HUES6 (cell line): ENCODE data around the gene ELF1.
"Not testable (repeated sequence)": the region's sequence is repeated elsewhere in the genome, so short reads cannot be mapped to it uniquely, and the experiment has no call there.

ENCODE experiments used
- H3K27ac ChIP-seq: 2 replicates; pipeline ENCODE4 v1.7.0; 2013; ENCODE audit warnings: low read depth, mild to moderate bottlenecking, low read length, inconsistent platforms
- H3K27me3 ChIP-seq: 2 replicates; pipeline ENCODE4 v1.6.1; 2013; ENCODE audit warnings: low read length; ENCODE audit not compliant: control insufficient read depth, insufficient read depth
- H3K36me3 ChIP-seq: 2 replicates; pipeline ENCODE4 v1.6.1; 2013; ENCODE audit warnings: low read length; ENCODE audit not compliant: control insufficient read depth, insufficient read depth
- H3K4me1 ChIP-seq: 2 replicates; pipeline ENCODE4 v1.6.1; 2013; ENCODE audit warnings: low read length; ENCODE audit not compliant: control insufficient read depth, insufficient read depth
- H3K4me3 ChIP-seq: 2 replicates; pipeline ENCODE4 v1.5.1; 2013; ENCODE audit warnings: low read depth, low read length
- H3K9ac ChIP-seq: one replicate; pipeline ENCODE4 v1.6.1; 2013; ENCODE audit warnings: mild to moderate bottlenecking, low read length
- H3K9me3 ChIP-seq: 2 replicates; pipeline ENCODE4 v1.6.1; 2013; ENCODE audit warnings: low read depth, low read length; ENCODE audit not compliant: control insufficient read depth, insufficient read depth

ELF1 gene

DNA sequence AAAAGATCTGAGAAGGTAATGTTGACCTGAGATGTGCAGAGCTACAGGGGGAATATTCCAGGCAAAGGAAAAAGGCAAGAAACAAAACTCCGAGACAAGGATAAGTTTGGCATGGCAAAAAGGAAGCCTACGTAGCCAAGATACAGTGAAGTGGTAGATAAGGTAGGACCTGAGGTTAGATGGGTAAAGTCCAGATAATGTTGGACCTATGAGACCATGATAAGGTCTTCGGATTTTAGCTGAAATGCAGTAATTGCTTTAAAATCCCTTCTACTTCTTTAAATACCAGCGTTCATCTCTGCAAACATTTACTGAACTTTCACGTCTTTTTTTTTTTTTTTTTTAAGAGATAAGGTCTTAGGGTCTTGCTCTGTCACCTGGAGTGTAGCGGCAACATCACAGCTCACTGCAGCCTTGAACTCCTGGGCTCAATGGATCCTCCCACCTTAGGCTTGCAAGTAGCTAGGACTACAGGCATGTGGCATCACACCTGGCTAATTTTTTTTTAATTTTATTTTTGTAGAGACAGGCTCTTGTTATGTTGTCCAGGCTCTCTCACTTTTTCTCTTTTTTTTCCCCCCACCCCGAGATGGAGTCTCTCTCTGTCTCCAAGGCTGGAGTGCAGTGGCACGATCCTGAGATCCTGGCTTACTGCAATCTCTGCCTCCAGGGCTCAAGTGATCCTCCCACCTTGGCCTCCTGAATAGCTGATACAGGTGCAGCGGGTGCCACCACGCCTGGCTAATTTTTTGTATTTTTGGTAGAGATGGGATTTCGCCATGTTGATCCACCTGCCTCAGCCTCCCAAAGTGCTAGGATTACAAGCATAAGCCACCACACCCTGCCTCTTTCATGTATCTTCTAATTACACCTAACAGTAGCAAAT lies 38.0 kb upstream of the ELF1 start:
- Histone ChIP-seq H3K4me1 (peaks cover 13% of the 10 kb centered on the region), H3K4me3 (no peak overlapping the region), H3K9me3 (no peaks in the 10 kb centered on the region), H3K9ac (no peak overlapping the region), H3K27ac (no peak overlapping the region), H3K36me3 (no peaks in the 10 kb centered on the region), H3K27me3 (no peaks in the 10 kb centered on the region)

DNA sequence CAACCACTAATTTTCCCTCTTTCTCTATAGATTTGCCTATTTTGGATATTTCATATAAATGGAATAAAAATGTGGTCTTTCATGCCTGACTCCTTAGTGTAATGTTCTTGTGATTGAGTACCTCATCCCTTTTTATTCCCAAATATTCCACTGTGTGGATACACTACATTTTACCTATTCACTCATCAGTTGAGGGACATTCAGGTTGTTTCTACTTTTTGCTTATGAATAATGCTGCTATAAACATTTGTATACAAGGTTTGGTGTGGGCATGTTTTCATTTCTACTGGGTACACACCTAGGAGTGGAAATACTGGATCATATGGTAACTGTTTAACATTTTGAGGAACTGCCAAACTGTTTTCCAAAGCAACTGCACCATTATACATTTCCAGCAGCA lies 37.1 kb upstream of the ELF1 start:
- Histone ChIP-seq H3K27ac (no peak overlapping the region), H3K4me1 (peaks cover 13% of the 10 kb centered on the region), H3K9ac (no peak overlapping the region)

DNA sequence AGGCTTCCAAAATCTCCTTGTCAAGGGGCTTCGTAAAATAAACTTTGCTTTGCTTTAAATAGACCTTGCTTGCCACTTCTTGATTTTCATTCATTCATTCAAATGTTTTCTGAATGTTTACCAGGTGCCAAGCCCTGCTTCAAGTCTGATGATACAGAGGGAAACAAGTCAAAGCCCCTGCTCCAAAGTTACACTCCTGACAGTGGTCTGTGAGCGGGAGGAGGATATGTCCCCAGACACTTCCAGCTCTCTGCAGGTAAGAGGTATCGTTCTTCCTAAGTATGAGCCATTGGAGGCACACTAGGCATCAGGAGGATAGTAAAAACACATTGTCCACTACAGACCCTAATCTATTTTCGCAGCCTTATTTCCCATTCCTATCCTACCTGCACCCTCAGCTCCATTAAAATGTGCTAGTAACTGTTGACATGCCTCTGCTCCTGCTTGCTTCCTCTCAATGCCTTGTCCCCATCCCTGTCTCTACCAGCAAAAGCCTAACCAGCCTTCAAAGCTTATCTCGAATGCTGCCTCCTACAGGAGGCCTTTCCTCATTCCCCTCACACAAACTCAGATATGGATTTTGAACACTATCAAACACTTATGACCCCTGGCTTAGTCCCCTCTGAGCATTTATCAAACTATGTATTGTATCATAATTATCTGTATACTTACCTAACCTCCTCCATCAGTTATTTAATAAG lies 36.0 kb upstream of the ELF1 start:
- Histone ChIP-seq H3K9me3 (peaks cover 1% of the 10 kb centered on the region; the same call in 1 of the 2 replicates), H3K27ac (no peak overlapping the region), H3K27me3 (no peaks in the 10 kb centered on the region), H3K4me1 (peaks cover 13% of the 10 kb centered on the region), H3K36me3 (peaks cover 3% of the 10 kb centered on the region; the same call in 1 of the 2 replicates), H3K4me3 (no peak overlapping the region), H3K9ac (no peak overlapping the region)

More for the DNA sequence above, 37.1 kb upstream of the ELF1 start:
- Histone ChIP-seq H3K9me3 (no peaks in the 10 kb centered on the region), H3K36me3 (no peaks in the 10 kb centered on the region), H3K4me3 (no peak overlapping the region), H3K27me3 (no peaks in the 10 kb centered on the region)

DNA sequence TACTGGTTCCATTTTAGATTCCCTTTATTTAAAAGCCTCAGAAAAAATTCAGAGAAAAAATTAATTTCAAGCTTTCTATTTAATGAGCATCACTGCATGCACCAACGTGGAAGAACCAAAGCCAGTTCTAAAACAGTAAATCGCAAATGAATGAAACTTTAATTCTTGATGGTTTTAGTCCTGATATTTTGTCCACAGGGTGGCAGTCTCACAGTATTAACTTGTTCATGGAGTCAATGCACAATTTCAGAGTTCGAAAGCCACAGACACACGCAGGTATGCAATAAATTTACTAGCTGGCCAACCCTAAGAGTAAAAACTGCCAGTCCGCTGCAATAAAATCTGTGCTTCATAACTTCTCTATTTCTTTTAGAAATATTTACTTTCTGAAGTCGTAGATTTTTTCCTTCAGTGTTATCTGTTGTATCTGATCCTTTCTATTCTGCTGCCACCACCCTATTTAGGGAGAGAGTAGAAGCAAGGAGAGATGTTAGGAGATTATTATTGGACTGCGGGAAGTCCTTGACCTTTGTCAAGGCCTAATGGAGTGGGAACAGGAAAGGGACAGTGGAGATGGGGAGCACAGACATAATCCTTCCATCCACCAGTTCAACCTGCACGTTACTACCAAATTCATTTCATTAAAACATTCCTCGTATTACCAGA lies 35.2 kb upstream of the ELF1 start:
- Histone ChIP-seq H3K4me3 (no peak overlapping the region), H3K36me3 (peaks cover 9% of the 10 kb centered on the region), H3K9me3 (peaks cover 8% of the 10 kb centered on the region), H3K9ac (no peak overlapping the region), H3K27ac (no peak overlapping the region), H3K4me1 (peaks cover 13% of the 10 kb centered on the region), H3K27me3 (no peaks in the 10 kb centered on the region)

DNA sequence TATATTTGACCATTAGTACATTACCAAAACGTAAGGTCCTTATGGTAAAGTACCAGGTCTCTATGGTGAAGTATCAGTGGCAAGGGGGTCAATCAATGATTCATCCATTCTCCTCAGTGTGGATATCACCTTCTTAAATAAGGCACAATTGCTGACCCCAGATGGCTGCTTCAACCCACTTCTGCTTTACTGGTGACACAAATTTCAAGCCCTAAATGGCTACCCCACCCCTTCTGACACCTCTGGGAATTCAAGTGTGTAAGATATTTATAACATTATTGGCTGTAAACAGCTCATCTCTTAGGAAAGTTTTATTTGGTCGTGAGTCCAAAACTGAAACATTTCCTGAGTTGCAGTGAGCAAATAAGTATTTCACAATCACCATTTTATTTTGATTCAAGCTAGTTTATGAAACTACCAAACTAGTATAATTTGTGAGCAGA lies 34.3 kb upstream of the ELF1 start:
- Histone ChIP-seq H3K27me3 (no peaks in the 10 kb centered on the region), H3K4me3 (no peak overlapping the region), H3K36me3 (peaks cover 11% of the 10 kb centered on the region), H3K4me1 (peaks cover 8% of the 10 kb centered on the region), H3K9me3 (peaks cover 17% of the 10 kb centered on the region), H3K27ac (no peak overlapping the region), H3K9ac (no peak overlapping the region)

DNA sequence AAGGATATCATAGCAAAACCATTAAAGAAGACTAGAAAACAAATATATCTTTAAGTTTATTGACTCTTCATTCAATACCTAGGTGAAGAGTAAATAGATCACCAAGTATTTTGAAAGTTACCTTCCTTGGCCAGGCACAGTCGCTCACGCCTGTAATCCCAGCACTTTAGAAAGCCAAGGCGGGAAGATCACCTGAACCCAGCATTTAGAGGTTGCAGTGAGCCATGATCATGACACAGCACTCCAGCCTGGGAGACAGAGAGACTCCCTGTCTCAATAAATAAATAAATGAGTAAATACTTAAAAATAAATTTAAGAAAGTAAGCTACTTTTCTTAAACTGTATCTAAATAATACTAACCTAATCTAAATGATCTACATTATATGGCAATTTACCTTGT lies 33.3 kb upstream of the ELF1 start:
- Histone ChIP-seq H3K4me1 (peaks cover 4% of the 10 kb centered on the region; the same call in 1 of the 2 replicates), H3K9me3 (peaks cover 24% of the 10 kb centered on the region), H3K9ac (no peak overlapping the region), H3K36me3 (peaks cover 11% of the 10 kb centered on the region), H3K27ac (no peak overlapping the region), H3K27me3 (no peaks in the 10 kb centered on the region), H3K4me3 (no peak overlapping the region)

DNA sequence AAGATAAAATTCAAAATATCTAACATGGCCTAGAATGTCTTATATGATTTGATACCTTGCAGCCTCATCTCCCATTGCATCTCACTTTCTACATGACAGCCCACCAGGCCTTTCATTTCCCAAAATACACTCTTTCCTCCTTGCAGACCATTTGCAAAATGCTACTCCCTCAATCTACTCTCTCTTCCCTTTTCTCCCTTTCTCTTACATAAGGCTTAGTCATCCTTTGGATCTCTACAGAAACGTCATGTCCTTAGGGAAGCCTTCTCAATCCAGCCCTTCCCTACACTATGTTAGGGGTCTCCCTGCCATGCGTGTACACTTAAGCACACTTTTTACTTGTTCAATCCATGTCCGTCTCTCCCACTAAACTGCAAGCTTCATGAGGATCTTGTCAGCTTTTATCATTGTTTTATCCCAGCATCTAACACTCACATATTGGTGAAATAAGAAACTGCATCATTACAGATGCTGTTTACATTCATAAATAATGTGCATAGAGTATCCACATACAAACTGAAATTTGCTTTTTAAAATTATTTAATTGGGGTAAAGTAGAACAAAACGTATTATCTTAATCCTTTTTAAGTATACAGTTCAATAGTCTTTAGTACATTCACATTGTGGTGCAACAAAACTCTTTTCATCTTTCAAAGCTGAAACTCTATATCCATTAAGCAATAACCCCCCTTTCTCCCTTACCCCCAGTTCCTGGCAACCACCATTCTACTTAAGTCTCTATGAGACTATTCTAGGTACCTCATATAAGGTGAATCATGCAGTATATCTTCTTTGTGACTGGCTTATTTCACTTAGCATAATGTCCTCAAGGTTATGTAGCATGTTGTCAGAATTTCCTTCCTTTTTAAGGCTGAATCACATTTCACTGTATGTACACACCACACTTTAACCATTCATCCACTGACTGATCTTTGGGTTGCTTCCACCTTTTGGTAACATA lies 30.6 kb upstream of the ELF1 start:
- Histone ChIP-seq H3K36me3 (peaks cover 11% of the 10 kb centered on the region), H3K27ac (no peak overlapping the region), H3K4me3 (no peak overlapping the region), H3K9ac (no peak overlapping the region), H3K27me3 (no peaks in the 10 kb centered on the region), H3K4me1 (no peaks in the 10 kb centered on the region), H3K9me3 (peaks cover 27% of the 10 kb centered on the region)

DNA sequence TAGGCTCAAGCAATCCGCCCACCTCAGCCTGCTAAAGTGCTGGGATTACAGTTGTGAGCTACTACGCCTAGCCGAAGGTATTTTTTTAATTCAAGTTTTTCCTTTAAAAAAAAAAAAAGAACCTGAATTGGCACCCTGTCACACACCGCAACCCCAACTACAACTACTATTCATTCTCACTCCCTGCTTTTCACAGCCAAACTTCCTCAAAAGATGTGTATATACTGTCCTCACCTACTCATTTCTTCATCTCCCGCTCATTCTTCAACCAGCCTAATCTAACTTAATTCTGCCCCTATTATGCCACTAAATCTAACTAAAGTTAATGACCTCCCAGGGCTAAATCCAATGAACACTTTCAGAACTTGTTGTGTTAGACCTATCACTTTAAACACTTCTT lies 29.5 kb upstream of the ELF1 start:
- no peak overlapping the region for H3K27ac ChIP-seq

DNA sequence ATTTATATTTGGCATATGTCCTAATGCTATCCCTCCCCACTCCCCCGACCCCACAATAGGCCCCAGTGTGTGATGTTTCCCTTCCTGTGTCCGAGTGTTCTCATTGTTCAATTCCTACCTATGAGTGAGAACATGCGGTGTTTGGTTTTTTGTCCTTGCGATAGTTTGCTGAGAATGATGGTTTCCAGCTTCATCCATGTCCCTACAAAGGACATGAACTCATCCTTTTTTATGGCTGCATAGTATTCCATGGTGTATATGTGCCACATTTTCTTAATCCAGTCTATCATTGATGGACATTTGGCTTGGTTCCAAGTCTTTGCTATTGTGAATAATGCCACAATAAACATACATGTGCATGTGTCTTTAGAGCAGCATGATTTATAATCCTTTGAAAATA lies 23.3 kb upstream of the ELF1 start:
- H3K9ac ChIP-seq, H3K27ac ChIP-seq, H3K36me3 ChIP-seq, H3K4me1 ChIP-seq, H3K4me3 ChIP-seq, H3K27me3 ChIP-seq: not testable (repeated sequence)
- peaks cover 23% of the 10 kb centered on the region for H3K9me3 ChIP-seq

More for the DNA sequence above, 29.5 kb upstream of the ELF1 start:
- Histone ChIP-seq H3K4me3 (no peak overlapping the region), H3K36me3 (peaks cover 11% of the 10 kb centered on the region), H3K9me3 (peaks cover 27% of the 10 kb centered on the region), H3K4me1 (no peaks in the 10 kb centered on the region), H3K9ac (no peak overlapping the region), H3K27me3 (no peaks in the 10 kb centered on the region)

DNA sequence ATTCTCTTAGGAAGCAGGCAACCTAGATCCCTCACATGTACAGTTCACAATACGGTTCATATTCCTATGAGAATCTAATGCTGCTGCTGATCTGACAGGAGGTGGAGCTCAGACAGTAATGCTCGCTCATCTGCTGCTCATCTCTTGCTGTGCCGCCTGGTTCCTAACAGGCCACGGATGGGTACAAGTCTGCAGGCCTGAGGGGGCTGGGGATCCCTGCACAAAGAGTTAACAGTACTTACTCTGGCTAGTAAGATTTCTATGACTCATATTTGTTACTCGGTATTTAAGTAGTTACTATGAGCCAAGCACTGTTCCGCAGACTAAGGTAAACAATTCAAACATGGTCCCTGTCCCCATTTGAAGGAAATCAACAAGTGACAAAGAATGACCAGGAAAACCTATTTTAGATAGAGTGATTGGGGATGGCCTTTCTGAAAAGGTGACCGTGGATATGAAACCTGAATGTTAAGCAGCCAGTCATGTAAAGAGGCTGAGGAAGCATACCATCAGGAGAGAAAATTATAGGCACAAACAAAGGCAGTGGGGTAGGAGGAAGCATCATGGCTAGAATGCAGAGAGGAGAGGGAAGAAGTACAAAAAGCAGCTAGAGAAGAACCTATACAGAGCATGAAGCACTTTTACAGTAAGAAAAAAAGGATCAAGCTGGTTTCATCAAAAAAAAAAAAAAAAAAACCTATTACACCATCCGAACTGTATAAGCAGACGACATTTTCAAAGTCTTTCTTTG lies 21.6 kb upstream of the ELF1 start:
- Histone ChIP-seq H3K27ac (no peak overlapping the region), H3K9me3 (peaks cover 21% of the 10 kb centered on the region), H3K36me3 (no peaks in the 10 kb centered on the region), H3K4me3 (no peak overlapping the region), H3K4me1 (no peaks in the 10 kb centered on the region), H3K27me3 (no peaks in the 10 kb centered on the region), H3K9ac (no peak overlapping the region)
